Mesendoderm (in vitro differentiated cells): Measurements from ENCODE around the gene TPR.

Source experiments
- DNase-seq: peaks from one replicate; pipeline ENCODE4 v3.0.0; 2013
- H2AK5ac ChIP-seq: 2 replicates; pipeline ENCODE4 v1.6.1; 2013; ENCODE audit warnings: low read length, inconsistent platforms
- H2BK120ac ChIP-seq: 2 replicates; pipeline ENCODE4 v1.6.1; 2013; ENCODE audit warnings: low read depth, mild to moderate bottlenecking, low read length, moderate library complexity, mixed read lengths
- H2BK15ac ChIP-seq: replicated peaks from 2 replicates; pipeline ENCODE4 v1.6.1; 2013; ENCODE audit warnings: low read depth, mild to moderate bottlenecking, moderate library complexity
- H2BK5ac ChIP-seq: 2 replicates; pipeline ENCODE4 v1.6.1; 2013; ENCODE audit warnings: low read length, inconsistent platforms
- H3K18ac ChIP-seq: 2 replicates; pipeline ENCODE4 v1.6.1; 2013; ENCODE audit warnings: mild to moderate bottlenecking, low read length, mixed read lengths
- H3K23ac ChIP-seq: one replicate; pipeline ENCODE4 v1.6.1; 2013; ENCODE audit warnings: low read length
- H3K27ac ChIP-seq: 2 replicates; pipeline ENCODE4 v1.5.1; 2013; ENCODE audit warnings: low read depth, mild to moderate bottlenecking, inconsistent platforms, low read length, moderate library complexity
- H3K27me3 ChIP-seq: 2 replicates; pipeline ENCODE4 v1.6.1; 2013; ENCODE audit warnings: low read length, control low read depth, mild to moderate bottlenecking, inconsistent platforms; ENCODE audit not compliant: insufficient read depth, poor library complexity
- H3K36me3 ChIP-seq: 2 replicates; pipeline ENCODE4 v1.6.1; 2013; ENCODE audit warnings: low read length, inconsistent platforms; ENCODE audit not compliant: control insufficient read depth, insufficient read depth
- H3K4ac ChIP-seq: one replicate; pipeline ENCODE4 v1.6.1; 2013; ENCODE audit warnings: low read depth, mild to moderate bottlenecking, low read length, moderate library complexity
- H3K4me1 ChIP-seq: 2 replicates; pipeline ENCODE4 v1.6.1; 2013; ENCODE audit warnings: low read depth, low read length, inconsistent platforms; ENCODE audit not compliant: control insufficient read depth
- H3K4me2 ChIP-seq: 2 replicates; pipeline ENCODE4 v1.6.1; 2013; ENCODE audit warnings: low read length
- H3K4me3 ChIP-seq: 2 replicates; pipeline ENCODE4 v1.5.1; 2013; ENCODE audit warnings: mild to moderate bottlenecking, low read length
- H3K56ac ChIP-seq: one replicate; pipeline ENCODE4 v1.6.1; 2013; ENCODE audit warnings: low read length
- H3K79me1 ChIP-seq: 2 replicates; pipeline ENCODE4 v1.6.1; 2013; ENCODE audit warnings: low read length, inconsistent platforms
- H3K79me2 ChIP-seq: 2 replicates; pipeline ENCODE4 v1.6.1; 2013; ENCODE audit warnings: mild to moderate bottlenecking, low read length; ENCODE audit not compliant: control insufficient read depth, insufficient read depth
- H3K9ac ChIP-seq: 2 replicates; pipeline ENCODE4 v1.6.1; 2013; ENCODE audit warnings: low read length, inconsistent platforms
- H4K5ac ChIP-seq: one replicate; pipeline ENCODE4 v1.6.1; 2013; ENCODE audit warnings: low read length
- H4K8ac ChIP-seq: one replicate; pipeline ENCODE4 v1.6.1; 2013; ENCODE audit warnings: low read depth, mild to moderate bottlenecking, control low read depth, low read length, moderate library complexity
- WGBS: extraction: QIAGEN DNeasy Blood & Tissue Kit; methylation state at CpG from one replicate; pipeline ENCODE4 v1.1.7; 2013; ENCODE audit warnings: low lambda C conversion rate, missing lambda C conversion rate; ENCODE audit not compliant: insufficient coverage; ENCODE audit errors: extremely low coverage; 5-methylcytosine and 5-hydroxymethylcytosine counted together

Gene TPR

GRCh38 chr1:186286615-186287315 lies 88.3 kb downstream of the TPR start:
- no peak overlapping the region for H2AK5ac ChIP-seq
- H3K4ac ChIP-seq = no peak overlapping the region
- no peak for DNase-seq
- H3K23ac ChIP-seq = no peak overlapping the region
- no peak overlapping the region for H2BK15ac ChIP-seq
- H3K18ac ChIP-seq = no peak overlapping the region
- WGBS = no CpG with 5 or more reads among the region's 7 CpGs
- H3K4me2 ChIP-seq = no peak overlapping the region
- H3K27ac ChIP-seq = no peak overlapping the region
- H3K27me3 ChIP-seq = no peaks in the 10 kb centered on the region
- no peaks in the 10 kb centered on the region for H3K79me2 ChIP-seq
- no peak overlapping the region for H4K5ac ChIP-seq
- H3K56ac ChIP-seq = no peak overlapping the region
- no peak overlapping the region for H4K8ac ChIP-seq
- H3K79me1 ChIP-seq = no peaks in the 10 kb centered on the region
- H3K4me1 ChIP-seq = no peaks in the 10 kb centered on the region
- no peak overlapping the region for H2BK120ac ChIP-seq
- no peak overlapping the region for H3K9ac ChIP-seq
- H3K36me3 ChIP-seq = no peaks in the 10 kb centered on the region
- H2BK5ac ChIP-seq = no peak overlapping the region
- H3K4me3 ChIP-seq = no peak overlapping the region

- H3K56ac ChIP-seq = no peak overlapping the region
- no peaks in the 10 kb centered on the region for H3K27me3 ChIP-seq
- H3K79me2 ChIP-seq = no peaks in the 10 kb centered on the region
- no peak overlapping the region for H3K27ac ChIP-seq
- H3K4me1 ChIP-seq = no peaks in the 10 kb centered on the region
- no peaks in the 10 kb centered on the region for H3K36me3 ChIP-seq
- H3K4me3 ChIP-seq = no peak overlapping the region
- H3K79me1 ChIP-seq = no peaks in the 10 kb centered on the region
- no peak overlapping the region for H4K5ac ChIP-seq
- H3K23ac ChIP-seq = no peak overlapping the region
- no peak for DNase-seq
- H4K8ac ChIP-seq = no peak overlapping the region
- H2BK120ac ChIP-seq = no peak overlapping the region
- no peak overlapping the region for H3K18ac ChIP-seq
- no peak overlapping the region for H3K4ac ChIP-seq
- H2AK5ac ChIP-seq = no peak overlapping the region
- H2BK15ac ChIP-seq = no peak overlapping the region
- no peak overlapping the region for H3K9ac ChIP-seq
- H2BK5ac ChIP-seq = no peak overlapping the region
- no peak overlapping the region for H3K4me2 ChIP-seq
- no CpG with 5 or more reads among the region's 3 CpGs for whole genome bisulfite sequencing
These were observed 91.7 kb downstream of the TPR start for GRCh38 chr1:186283374-186283773.

- Histone ChIP-seq H3K79me2 (no peaks in the 10 kb centered on the region), H3K27ac (no peak overlapping the region), H3K4me3 (no peak overlapping the region), H2BK15ac (no peak overlapping the region), H3K4me1 (no peaks in the 10 kb centered on the region), H3K36me3 (no peaks in the 10 kb centered on the region), H3K4me2 (no peak overlapping the region), H3K27me3 (no peaks in the 10 kb centered on the region), H4K5ac (no peak overlapping the region), H4K8ac (no peak overlapping the region), H3K79me1 (no peaks in the 10 kb centered on the region), H3K9ac (no peak overlapping the region), H3K56ac (no peak overlapping the region), H3K23ac (no peak overlapping the region), H2AK5ac (no peak overlapping the region), H2BK120ac (no peak overlapping the region), H2BK5ac (no peak overlapping the region), H3K18ac (no peak overlapping the region), H3K4ac (no peak overlapping the region)
- no CpG with 5 or more reads among the region's 8 CpGs for WGBS
- DNase-seq = no peak
These were observed 92.6 kb downstream of the TPR start for GRCh38 chr1:186282466-186282865.

- no peak overlapping the region for H2AK5ac ChIP-seq
These were observed 99.2 kb downstream of the TPR start for GRCh38 chr1:186275822-186276221.

GRCh38 chr1:186272486-186272885 lies 102.6 kb downstream of the TPR start:
- no peak overlapping the region for H4K5ac ChIP-seq
- H2BK15ac ChIP-seq = no peak overlapping the region
- H3K79me2 ChIP-seq = no peaks in the 10 kb centered on the region
- H3K4me1 ChIP-seq = no peaks in the 10 kb centered on the region
- H3K18ac ChIP-seq = no peak overlapping the region
- no peak overlapping the region for H3K4me3 ChIP-seq
- no peak overlapping the region for H2AK5ac ChIP-seq
- no peak overlapping the region for H4K8ac ChIP-seq
- no peak overlapping the region for H2BK120ac ChIP-seq
- no peak overlapping the region for H3K23ac ChIP-seq
- no peak overlapping the region for H3K4me2 ChIP-seq
- DNase-seq = no peak
- WGBS = no CpG with 5 or more reads among the region's 1 CpG
- H2BK5ac ChIP-seq = no peak overlapping the region
- H3K79me1 ChIP-seq = no peaks in the 10 kb centered on the region
- H3K9ac ChIP-seq = no peak overlapping the region
- no peaks in the 10 kb centered on the region for H3K36me3 ChIP-seq
- no peak overlapping the region for H3K27ac ChIP-seq
- H3K56ac ChIP-seq = no peak overlapping the region
- no peaks in the 10 kb centered on the region for H3K27me3 ChIP-seq
- no peak overlapping the region for H3K4ac ChIP-seq

More at GRCh38 chr1:186275822-186276221, 99.2 kb downstream of the TPR start:
- Histone ChIP-seq H3K9ac (no peak overlapping the region), H3K23ac (no peak overlapping the region), H3K4me2 (no peak overlapping the region), H2BK15ac (no peak overlapping the region), H3K79me1 (no peaks in the 10 kb centered on the region), H3K27ac (no peak overlapping the region), H4K5ac (no peak overlapping the region), H4K8ac (no peak overlapping the region), H3K4ac (no peak overlapping the region), H3K27me3 (no peaks in the 10 kb centered on the region), H3K56ac (no peak overlapping the region), H3K36me3 (no peaks in the 10 kb centered on the region), H2BK120ac (no peak overlapping the region), H3K79me2 (no peaks in the 10 kb centered on the region), H3K18ac (no peak overlapping the region), H2BK5ac (no peak overlapping the region), H3K4me1 (no peaks in the 10 kb centered on the region), H3K4me3 (no peak overlapping the region)
- WGBS = no CpG with 5 or more reads among the region's 2 CpGs
- DNase-seq = no peak

- no peak overlapping the region for H3K4me3 ChIP-seq
- H2BK5ac ChIP-seq = no peak overlapping the region
- H2AK5ac ChIP-seq = no peak overlapping the region
- no peak overlapping the region for H2BK120ac ChIP-seq
- no peak overlapping the region for H3K18ac ChIP-seq
- H3K27me3 ChIP-seq = no peaks in the 10 kb centered on the region
- no peak overlapping the region for H3K4ac ChIP-seq
- no peak overlapping the region for H3K56ac ChIP-seq
- H2BK15ac ChIP-seq = no peak overlapping the region
- no peak overlapping the region for H3K23ac ChIP-seq
- H3K9ac ChIP-seq = no peak overlapping the region
- H3K79me1 ChIP-seq = no peaks in the 10 kb centered on the region
- no peak overlapping the region for H4K5ac ChIP-seq
- no CpG with 5 or more reads among the region's 6 CpGs for WGBS
- H3K79me2 ChIP-seq = no peaks in the 10 kb centered on the region
- no peaks in the 10 kb centered on the region for H3K36me3 ChIP-seq
- no peak for DNase-seq
- H4K8ac ChIP-seq = no peak overlapping the region
- H3K27ac ChIP-seq = no peak overlapping the region
- no peak overlapping the region for H3K4me2 ChIP-seq
- no peaks in the 10 kb centered on the region for H3K4me1 ChIP-seq
These were observed 104.0 kb downstream of the TPR start for GRCh38 chr1:186271032-186271431.
